Activated T-helper 2 cell treated with anti-CD3 and anti-CD28 coated beads, Interferon-gamma antibody, Interleukin-2, Interleukin-4, amounts not matched to agents 10 μg/mL and 5 μg/mL and 100 μg/mL, durations not matched to agents 14 hours and 24 hours and 36 hours (primary cell): ENCODE results near the gene EIF2B2. TPM values are rescaled to one million over a fixed set of nuclear protein-coding genes. Genes with fewer than 3 reads are reported as not detected.

Experiments used
- DNase-seq: peaks from one replicate; pipeline ENCODE4 v3.0.0; 2021; ENCODE audit warnings: low spot score
- H3K27ac Mint-ChIP-seq: one replicate; pipeline ENCODE4 v1.8.0; 2021; ENCODE audit warnings: mixed read lengths
- H3K27me3 Mint-ChIP-seq: one replicate; pipeline ENCODE4 v1.8.0; 2021; ENCODE audit warnings: low read depth, mixed read lengths
- H3K36me3 Mint-ChIP-seq: one replicate; pipeline ENCODE4 v1.8.0; 2021; ENCODE audit warnings: low read depth, mixed read lengths
- H3K4me1 Mint-ChIP-seq: one replicate; pipeline ENCODE4 v1.8.0; 2021; ENCODE audit warnings: low read depth, mixed read lengths
- H3K4me3 Mint-ChIP-seq: one replicate; pipeline ENCODE4 v1.8.0; 2021; ENCODE audit warnings: low read depth, mild to moderate bottlenecking, moderate library complexity, mixed read lengths
- H3K9me3 Mint-ChIP-seq: one replicate; pipeline ENCODE4 v1.8.0; 2021; ENCODE audit warnings: mixed read lengths
- intact Hi-C: fragments of 100-400 bp; cut with micrococcal nuclease; formaldehyde crosslinking; loops from one replicate; pipeline ENCODE4 v1.15.1; 2023
- total RNA-seq: library from RNA; stranded (reverse); gene quantifications from 2 replicates; pipeline ENCODE4 v1.2.3, GENCODE V29; 2022

The EIF2B2 gene
- 46.4 and 50.4 TPM in 2 replicates for total RNA-seq

GRCh38 chr14:75002392-75003249 lies at the start of gene EIF2B2:
TSS of gene EIF2B2 (plus strand) at chr14:75002921. CDS start at chr14:75002991, 70 bp downstream.
- H3K27ac Mint-ChIP-seq, result peak within 1 kb of the TSS; percentile 88
- DNase-seq, result peak; percentile 99
- H3K36me3 Mint-ChIP-seq, result peaks cover 41% of the 10 kb centered on the region
- H3K9me3 Mint-ChIP-seq, result peaks cover 5% of the 10 kb centered on the region
- H3K4me3 Mint-ChIP-seq, result peak within 1 kb of the TSS; percentile 94
- intact Hi-C loops, result loop anchor here (5.0 kb wide), 2 partner anchors 55 to 60 kb away; partner anchors contain the start of gene ACYP1
- peaks cover 27% of the 10 kb centered on the region for H3K4me1 Mint-ChIP-seq
- H3K27me3 Mint-ChIP-seq, result peaks cover 2% of the 10 kb centered on the region

GRCh38 chr14:74953686-74954085 lies 49.0 kb upstream of the EIF2B2 start:
- intact Hi-C loops, result no loop called here
- peaks cover 12% of the 10 kb centered on the region for H3K27me3 Mint-ChIP-seq
- no peak overlapping the region for H3K4me3 Mint-ChIP-seq
- no peak for DNase-seq
- H3K9me3 Mint-ChIP-seq, result no peaks in the 10 kb centered on the region
- H3K36me3 Mint-ChIP-seq, result no peaks in the 10 kb centered on the region
- no peaks in the 10 kb centered on the region for H3K4me1 Mint-ChIP-seq
- no peak overlapping the region for H3K27ac Mint-ChIP-seq

GRCh38 chr14:74954232-74954946 lies 48.3 kb upstream of the EIF2B2 start:
- H3K27me3 Mint-ChIP-seq, result peaks cover 12% of the 10 kb centered on the region
- H3K4me3 Mint-ChIP-seq, result no peak overlapping the region
- DNase-seq, result no peak
- H3K27ac Mint-ChIP-seq, result no peak overlapping the region
- H3K36me3 Mint-ChIP-seq, result no peaks in the 10 kb centered on the region
- H3K4me1 Mint-ChIP-seq, result no peaks in the 10 kb centered on the region
- intact Hi-C loops, result no loop called here
- H3K9me3 Mint-ChIP-seq, result no peaks in the 10 kb centered on the region

GRCh38 chr14:74954947-74955228 lies 47.8 kb upstream of the EIF2B2 start:
- Mint-ChIP-seq H3K4me1 (no peaks in the 10 kb centered on the region), H3K27me3 (peaks cover 12% of the 10 kb centered on the region), H3K9me3 (no peaks in the 10 kb centered on the region)

DNA sequence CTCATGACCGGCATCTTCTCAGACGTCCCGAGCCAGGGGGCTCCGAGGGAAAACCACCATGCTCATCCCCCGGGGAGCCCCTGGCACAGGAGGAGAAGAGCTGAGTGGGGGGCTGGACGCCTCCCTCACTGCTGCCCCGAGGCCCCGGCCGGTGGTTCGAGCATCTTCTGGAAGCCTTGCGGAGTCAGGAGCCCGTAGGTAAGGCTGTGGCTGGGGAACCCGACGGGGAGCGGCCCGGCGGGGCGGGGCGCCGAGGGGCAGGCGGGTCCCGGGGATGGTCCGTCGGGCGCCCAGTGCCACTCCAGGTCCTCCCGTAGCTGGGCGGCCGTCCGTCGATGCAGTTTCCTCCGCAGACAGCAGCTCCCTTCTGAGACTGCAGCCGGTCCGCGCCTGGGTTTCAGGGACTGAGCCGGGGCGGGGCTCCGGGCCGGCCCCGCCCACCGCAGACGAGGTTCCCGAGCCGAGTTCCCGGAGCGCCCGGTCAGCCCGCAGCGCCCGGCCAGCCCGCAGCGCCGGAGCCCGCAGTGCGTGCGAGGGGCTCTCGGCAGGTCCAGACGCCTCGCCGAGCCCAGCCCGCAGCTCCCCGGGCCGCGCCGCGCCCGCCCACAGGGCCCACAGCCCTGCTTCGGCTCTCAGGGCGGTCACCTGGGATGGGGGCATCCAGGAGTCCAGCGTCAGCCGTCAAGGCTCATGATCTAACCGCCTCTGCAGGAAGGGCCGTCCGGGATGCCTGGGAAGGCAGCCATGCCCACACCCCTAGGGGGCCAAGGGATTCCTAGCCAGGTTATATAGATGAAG lies 47.3 kb upstream of the EIF2B2 start, which contains the start of gene PGF:
Gene PGF, minus strand, starts transcription at position 369 of the 798 bp plus-strand sequence. Its CDS starts 355 bp downstream, at position 14.
- Mint-ChIP-seq H3K36me3 (no peaks in the 10 kb centered on the region), H3K4me1 (no peaks in the 10 kb centered on the region), H3K4me3 (peak within 1 kb of the TSS; percentile 28), H3K9me3 (no peaks in the 10 kb centered on the region), H3K27ac (no peak within 1 kb of the TSS), H3K27me3 (peaks cover 12% of the 10 kb centered on the region)
- DNase-seq, result peak; percentile 15
- intact Hi-C loops, result no loop called here

More at GRCh38 chr14:74954947-74955228, 47.8 kb upstream of the EIF2B2 start:
- intact Hi-C loops, result no loop called here
- no peaks in the 10 kb centered on the region for H3K36me3 Mint-ChIP-seq
- H3K27ac Mint-ChIP-seq, result no peak overlapping the region
- no peak overlapping the region for H3K4me3 Mint-ChIP-seq
- DNase-seq, result no peak

DNA sequence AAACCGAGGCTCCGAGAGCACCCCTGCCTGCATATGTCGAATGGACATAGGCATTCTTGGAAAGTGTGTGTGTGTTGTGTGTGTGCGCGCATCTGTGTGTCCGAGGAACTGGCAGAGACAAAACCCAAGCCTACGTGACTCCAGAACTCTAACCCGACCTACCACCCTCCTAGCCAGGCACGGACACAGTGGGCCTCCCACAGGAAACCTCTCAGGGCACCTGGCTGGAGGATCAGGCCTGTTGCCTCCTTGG lies 46.8 kb upstream of the EIF2B2 start:
- no peaks in the 10 kb centered on the region for H3K4me1 Mint-ChIP-seq
- intact Hi-C loops, result no loop called here
- H3K27ac Mint-ChIP-seq, result no peak overlapping the region
- H3K9me3 Mint-ChIP-seq, result no peaks in the 10 kb centered on the region
- peaks cover 12% of the 10 kb centered on the region for H3K27me3 Mint-ChIP-seq
- no peaks in the 10 kb centered on the region for H3K36me3 Mint-ChIP-seq
- DNase-seq, result no peak
- H3K4me3 Mint-ChIP-seq, result peak overlapping the region; percentile 28

DNA sequence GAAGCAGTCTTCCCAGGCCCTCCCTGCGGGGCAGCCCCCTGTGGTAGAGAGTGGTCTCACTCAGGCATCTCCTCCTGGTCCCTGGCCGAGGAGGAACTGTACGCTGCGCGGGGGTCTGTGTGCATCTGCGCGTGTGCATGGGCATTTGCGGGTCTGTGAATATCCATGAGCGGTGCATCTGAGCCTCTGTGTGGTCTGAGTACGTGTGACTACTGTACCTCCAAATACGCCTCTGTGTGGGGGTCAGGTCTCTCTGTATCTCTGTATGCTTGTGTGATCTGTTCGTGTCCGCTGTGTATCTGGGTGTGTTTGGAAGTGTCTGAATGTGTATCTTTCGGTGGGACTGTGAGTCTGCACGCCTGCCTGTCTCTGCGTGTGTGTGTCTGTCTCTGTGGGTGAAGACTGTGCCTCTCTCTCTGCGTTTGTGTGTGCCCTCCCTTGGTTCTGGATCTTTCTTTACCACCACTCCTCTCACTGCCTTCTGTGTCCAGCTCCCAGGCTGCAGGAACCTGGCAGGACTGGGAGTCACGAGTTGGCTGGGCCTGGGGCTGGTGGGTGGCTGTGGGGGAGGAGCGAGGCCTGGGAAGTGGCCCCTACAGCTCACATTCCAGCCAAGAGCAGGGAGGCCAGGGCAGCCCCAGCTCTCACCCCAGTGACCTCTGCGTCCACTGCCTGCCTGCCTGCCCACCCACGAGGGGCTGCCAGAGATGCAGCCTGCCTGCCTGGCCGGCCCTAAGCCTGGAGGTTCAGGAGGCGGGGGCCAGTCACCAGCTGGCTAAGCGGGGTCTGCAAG lies 46.2 kb upstream of the EIF2B2 start:
- intact Hi-C loops, result no loop called here
- no peak for DNase-seq
- Mint-ChIP-seq H3K4me3 (peak overlapping the region; percentile 11), H3K27me3 (peaks cover 12% of the 10 kb centered on the region), H3K27ac (no peak overlapping the region), H3K9me3 (no peaks in the 10 kb centered on the region), H3K4me1 (no peaks in the 10 kb centered on the region), H3K36me3 (no peaks in the 10 kb centered on the region)

GRCh38 chr14:74959596-74960180 lies 43.0 kb upstream of the EIF2B2 start:
- peaks cover 26% of the 10 kb centered on the region for H3K27me3 Mint-ChIP-seq
- no peaks in the 10 kb centered on the region for H3K9me3 Mint-ChIP-seq
- intact Hi-C loops, result no loop called here
- H3K4me3 Mint-ChIP-seq, result no peak overlapping the region
- no peak overlapping the region for H3K27ac Mint-ChIP-seq
- no peak for DNase-seq
- H3K4me1 Mint-ChIP-seq, result peaks cover 1% of the 10 kb centered on the region
- no peaks in the 10 kb centered on the region for H3K36me3 Mint-ChIP-seq

GRCh38 chr14:74960736-74961135 lies 42.0 kb upstream of the EIF2B2 start:
- H3K4me1 Mint-ChIP-seq, result peaks cover 1% of the 10 kb centered on the region
- no peak overlapping the region for H3K27ac Mint-ChIP-seq
- intact Hi-C loops, result no loop called here

GRCh38 chr14:74961238-74961911 lies 41.3 kb upstream of the EIF2B2 start:
- H3K9me3 Mint-ChIP-seq, result no peaks in the 10 kb centered on the region
- H3K27ac Mint-ChIP-seq, result no peak overlapping the region
- no peak for DNase-seq
- H3K4me1 Mint-ChIP-seq, result peaks cover 1% of the 10 kb centered on the region
- intact Hi-C loops, result no loop called here
- H3K36me3 Mint-ChIP-seq, result no peaks in the 10 kb centered on the region
- no peak overlapping the region for H3K4me3 Mint-ChIP-seq
- peaks cover 25% of the 10 kb centered on the region for H3K27me3 Mint-ChIP-seq

More at GRCh38 chr14:74960736-74961135, 42.0 kb upstream of the EIF2B2 start:
- H3K27me3 Mint-ChIP-seq, result peaks cover 26% of the 10 kb centered on the region
- no peak for DNase-seq
- H3K36me3 Mint-ChIP-seq, result no peaks in the 10 kb centered on the region
- H3K9me3 Mint-ChIP-seq, result no peaks in the 10 kb centered on the region
- no peak overlapping the region for H3K4me3 Mint-ChIP-seq

GRCh38 chr14:74962046-74962445 lies 40.7 kb upstream of the EIF2B2 start:
- DNase-seq, result no peak
- Mint-ChIP-seq H3K4me3 (no peak overlapping the region), H3K27me3 (peaks cover 20% of the 10 kb centered on the region), H3K4me1 (peaks cover 1% of the 10 kb centered on the region), H3K9me3 (no peaks in the 10 kb centered on the region), H3K27ac (no peak overlapping the region), H3K36me3 (no peaks in the 10 kb centered on the region)
- intact Hi-C loops, result no loop called here
